WTC11 (cell line): ENCODE results near the gene NARS2.

Experiments used
- SP1 ChIP-seq: sonication (generic); formaldehyde crosslinking; conservative IDR thresholded peaks from 2 replicates; pipeline ENCODE4 v1.8.1; 2022; ENCODE audit warnings: missing genetic modification reagents
- TF ChIP-seq, protein P1 (sequence below): sonication (generic); formaldehyde crosslinking; conservative IDR thresholded peaks from 2 replicates; pipeline ENCODE4 v1.8.1; 2022; ENCODE audit warnings: mild to moderate bottlenecking, missing genetic modification reagents
- TF ChIP-seq, protein P2 (sequence below): fragments of 200-600 bp; IDR thresholded peaks from 2 replicates; pipeline ENCODE4 v1.8.0; 2022; ENCODE audit warnings: antibody characterized with exemption
- TF ChIP-seq, protein P3 (sequence below): sonication (generic); formaldehyde crosslinking; IDR thresholded peaks from 2 replicates; pipeline ENCODE4 v1.8.1; 2023; ENCODE audit warnings: mild to moderate bottlenecking, missing genetic modification reagents, moderate library complexity
- TF ChIP-seq, protein P4 (sequence below): sonication (generic); formaldehyde crosslinking; IDR thresholded peaks from 2 replicates; pipeline ENCODE4 v1.8.1; 2022; ENCODE audit warnings: low read depth, mild to moderate bottlenecking, moderate library complexity, missing genetic modification reagents, borderline replicate concordance

DNA sequence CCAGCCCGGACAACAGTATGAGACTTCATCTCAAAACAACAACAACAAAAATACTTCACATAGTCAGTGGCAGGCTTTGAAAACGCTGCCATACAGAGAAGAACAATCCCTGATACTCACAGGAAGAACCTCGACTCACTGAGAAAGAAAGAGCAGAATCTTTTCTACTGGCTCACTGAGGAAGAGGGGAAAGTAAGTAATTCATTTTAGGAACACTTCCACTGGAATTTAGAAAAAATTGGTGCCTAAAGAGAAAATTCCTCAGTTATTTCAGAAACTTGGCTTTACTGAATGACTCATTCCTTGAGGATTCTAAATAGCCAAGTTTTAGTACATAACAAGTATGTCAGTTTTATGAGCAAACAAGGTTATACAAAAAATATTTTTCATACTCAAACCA, 12.3 kb downstream of the NARS2 start:
- TF ChIP-seq, protein P1, sequence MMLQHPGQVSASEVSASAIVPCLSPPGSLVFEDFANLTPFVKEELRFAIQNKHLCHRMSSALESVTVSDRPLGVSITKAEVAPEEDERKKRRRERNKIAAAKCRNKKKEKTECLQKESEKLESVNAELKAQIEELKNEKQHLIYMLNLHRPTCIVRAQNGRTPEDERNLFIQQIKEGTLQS (CRISPR knock-in tag): no peak
- TF ChIP-seq, protein P2, sequence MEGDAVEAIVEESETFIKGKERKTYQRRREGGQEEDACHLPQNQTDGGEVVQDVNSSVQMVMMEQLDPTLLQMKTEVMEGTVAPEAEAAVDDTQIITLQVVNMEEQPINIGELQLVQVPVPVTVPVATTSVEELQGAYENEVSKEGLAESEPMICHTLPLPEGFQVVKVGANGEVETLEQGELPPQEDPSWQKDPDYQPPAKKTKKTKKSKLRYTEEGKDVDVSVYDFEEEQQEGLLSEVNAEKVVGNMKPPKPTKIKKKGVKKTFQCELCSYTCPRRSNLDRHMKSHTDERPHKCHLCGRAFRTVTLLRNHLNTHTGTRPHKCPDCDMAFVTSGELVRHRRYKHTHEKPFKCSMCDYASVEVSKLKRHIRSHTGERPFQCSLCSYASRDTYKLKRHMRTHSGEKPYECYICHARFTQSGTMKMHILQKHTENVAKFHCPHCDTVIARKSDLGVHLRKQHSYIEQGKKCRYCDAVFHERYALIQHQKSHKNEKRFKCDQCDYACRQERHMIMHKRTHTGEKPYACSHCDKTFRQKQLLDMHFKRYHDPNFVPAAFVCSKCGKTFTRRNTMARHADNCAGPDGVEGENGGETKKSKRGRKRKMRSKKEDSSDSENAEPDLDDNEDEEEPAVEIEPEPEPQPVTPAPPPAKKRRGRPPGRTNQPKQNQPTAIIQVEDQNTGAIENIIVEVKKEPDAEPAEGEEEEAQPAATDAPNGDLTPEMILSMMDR: no peak
- TF ChIP-seq, protein P3, sequence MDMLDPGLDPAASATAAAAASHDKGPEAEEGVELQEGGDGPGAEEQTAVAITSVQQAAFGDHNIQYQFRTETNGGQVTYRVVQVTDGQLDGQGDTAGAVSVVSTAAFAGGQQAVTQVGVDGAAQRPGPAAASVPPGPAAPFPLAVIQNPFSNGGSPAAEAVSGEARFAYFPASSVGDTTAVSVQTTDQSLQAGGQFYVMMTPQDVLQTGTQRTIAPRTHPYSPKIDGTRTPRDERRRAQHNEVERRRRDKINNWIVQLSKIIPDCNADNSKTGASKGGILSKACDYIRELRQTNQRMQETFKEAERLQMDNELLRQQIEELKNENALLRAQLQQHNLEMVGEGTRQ: no peak
- no peak for TF ChIP-seq SP1 (CRISPR knock-in tag)
- TF ChIP-seq, protein P4, sequence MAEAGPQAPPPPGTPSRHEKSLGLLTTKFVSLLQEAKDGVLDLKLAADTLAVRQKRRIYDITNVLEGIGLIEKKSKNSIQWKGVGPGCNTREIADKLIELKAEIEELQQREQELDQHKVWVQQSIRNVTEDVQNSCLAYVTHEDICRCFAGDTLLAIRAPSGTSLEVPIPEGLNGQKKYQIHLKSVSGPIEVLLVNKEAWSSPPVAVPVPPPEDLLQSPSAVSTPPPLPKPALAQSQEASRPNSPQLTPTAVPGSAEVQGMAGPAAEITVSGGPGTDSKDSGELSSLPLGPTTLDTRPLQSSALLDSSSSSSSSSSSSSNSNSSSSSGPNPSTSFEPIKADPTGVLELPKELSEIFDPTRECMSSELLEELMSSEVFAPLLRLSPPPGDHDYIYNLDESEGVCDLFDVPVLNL (CRISPR knock-in tag): no peak
